Neural cell (in vitro differentiated cells): Measurements from ENCODE around the gene LSM12. TPM values are rescaled to one million over a fixed set of nuclear protein-coding genes. Genes with fewer than 3 reads are reported as not detected.

Experiments
- H2AFZ ChIP-seq: fragments of 200-600, 300-800 bp; sonication (generic), shearing (Covaris generic); 2 replicates; pipeline ENCODE4 v1.6.0; 2014; ENCODE audit warnings: low read depth, mild to moderate bottlenecking, antibody characterized with exemption, low read length, moderate library complexity
- H3F3A ChIP-seq: fragments of 200-600 bp; shearing (Covaris generic); 2 replicates; pipeline ENCODE4 v1.6.1; 2016; ENCODE audit warnings: mild to moderate bottlenecking, moderate library complexity, mixed read lengths, antibody characterized with exemption, low read length; ENCODE audit not compliant: insufficient read depth, poor library complexity, severe bottlenecking
- H3K27ac ChIP-seq: fragments of 200-600, 300-800 bp; sonication (generic), shearing (Covaris generic); 2 replicates; pipeline ENCODE4 v1.5.1; 2014; ENCODE audit warnings: mild to moderate bottlenecking, low read length, moderate library complexity
- H3K27me3 ChIP-seq: fragments of 300-800, 200-600 bp; sonication (generic), shearing (Covaris generic); 2 replicates; pipeline ENCODE4 v1.6.0; 2014; ENCODE audit warnings: mild to moderate bottlenecking, low read depth, low read length, moderate library complexity; ENCODE audit not compliant: insufficient read depth
- H3K36me3 ChIP-seq: fragments of 300-800, 200-600 bp; sonication (generic), shearing (Covaris generic); 2 replicates; pipeline ENCODE4 v1.5.1; 2014; ENCODE audit warnings: mild to moderate bottlenecking, antibody characterized with exemption, low read length, moderate library complexity; ENCODE audit not compliant: insufficient read depth
- H3K4me2 ChIP-seq: fragments of 300-800, 200-600 bp; sonication (generic), shearing (Covaris generic); 2 replicates; pipeline ENCODE4 v1.6.0; 2014; ENCODE audit warnings: mild to moderate bottlenecking, low read length
- H3K4me3 ChIP-seq: fragments of 300-800, 200-600 bp; sonication (generic), shearing (Covaris generic); 2 replicates; pipeline ENCODE4 v1.5.1; 2014; ENCODE audit warnings: mild to moderate bottlenecking, low read length, moderate library complexity
- H3K79me2 ChIP-seq: fragments of 200-600 bp; shearing (Covaris generic); replicated peaks from 2 replicates; pipeline ENCODE4 v1.6.0; 2014; ENCODE audit warnings: mild to moderate bottlenecking, low read length, moderate library complexity; ENCODE audit not compliant: insufficient read depth
- H3K9ac ChIP-seq: fragments of 300-800, 200-600 bp; sonication (generic), shearing (Covaris generic); 2 replicates; pipeline ENCODE4 v1.6.1; 2016; ENCODE audit warnings: mild to moderate bottlenecking, low read length, mixed read lengths
- H3K9me2 ChIP-seq: fragments of 200-600 bp; shearing (Covaris generic); 2 replicates; pipeline ENCODE4 v1.6.1; 2016; ENCODE audit warnings: mild to moderate bottlenecking, low read length, mixed read lengths; ENCODE audit not compliant: insufficient read depth
- H3K9me3 ChIP-seq: fragments of 200-600, 300-800 bp; sonication (generic), shearing (Covaris generic); 2 replicates; pipeline ENCODE4 v1.6.1; 2016; ENCODE audit warnings: mild to moderate bottlenecking, mixed run types, low read length, moderate library complexity, mixed read lengths
- H4K20me1 ChIP-seq: fragments of 200-600 bp; shearing (Covaris generic); 2 replicates; pipeline ENCODE4 v1.6.1; 2016; ENCODE audit warnings: mild to moderate bottlenecking, mixed run types; ENCODE audit not compliant: insufficient read depth
- EP300 ChIP-seq: fragments of 450-650 bp; conservative IDR thresholded peaks from 2 replicates; pipeline ENCODE4 v1.6.1; 2014; ENCODE audit warnings: antibody characterized with exemption, mild to moderate bottlenecking, moderate library complexity; ENCODE audit not compliant: poor library complexity, severe bottlenecking
- EZH2 ChIP-seq: fragments of 200-600, 300-800 bp; shearing (Covaris generic), sonication (generic); IDR thresholded peaks from 2 replicates; pipeline ENCODE4 v1.6.1; 2014; ENCODE audit warnings: antibody characterized with exemption, low read length, borderline replicate concordance, mild to moderate bottlenecking; ENCODE audit not compliant: insufficient read depth, poor library complexity, severe bottlenecking
- MXI1 ChIP-seq: fragments of 450-650 bp; conservative IDR thresholded peaks from 2 replicates; pipeline ENCODE4 v1.6.1; 2014; ENCODE audit warnings: antibody characterized with exemption, mild to moderate bottlenecking; ENCODE audit not compliant: poor library complexity, severe bottlenecking
- POLR2AphosphoS5 ChIP-seq: IDR thresholded peaks from 2 replicates; pipeline ENCODE4 v1.6.1; 2012
- RAD21 ChIP-seq: fragments of 450-650 bp; conservative IDR thresholded peaks from 2 replicates; pipeline ENCODE4 v1.6.1; 2014; ENCODE audit warnings: antibody characterized with exemption, mild to moderate bottlenecking, moderate library complexity
- SMC3 ChIP-seq: fragments of 450-650 bp; conservative IDR thresholded peaks from 2 replicates; pipeline ENCODE4 v1.6.1; 2014; ENCODE audit warnings: antibody characterized with exemption, mild to moderate bottlenecking, moderate library complexity; ENCODE audit not compliant: poor library complexity
- TAF1 ChIP-seq: IDR thresholded peaks from 2 replicates; pipeline ENCODE4 v1.6.1; 2012; ENCODE audit warnings: low read depth
- polyA plus RNA-seq: library from polyadenylated mRNA; depleted of rRNA; stranded (reverse); fragments of >200 nt; gene quantifications from 2 replicates; pipeline ENCODE4 v1.2.3, GENCODE V29; 2014
- TF ChIP-seq, protein P1 (sequence below): fragments of 450-650 bp; IDR thresholded peaks from 2 replicates; pipeline ENCODE4 v1.5.1; 2014; ENCODE audit warnings: antibody characterized with exemption, mild to moderate bottlenecking, moderate library complexity; ENCODE audit not compliant: poor library complexity, severe bottlenecking
- TF ChIP-seq, protein P2 (sequence below): IDR thresholded peaks from 2 replicates; pipeline ENCODE4 v1.6.1; 2012; ENCODE audit warnings: borderline replicate concordance

The LSM12 gene
- polyA plus RNA-seq, 1 donor from 2014 or later: 12.0 TPM

DNA sequence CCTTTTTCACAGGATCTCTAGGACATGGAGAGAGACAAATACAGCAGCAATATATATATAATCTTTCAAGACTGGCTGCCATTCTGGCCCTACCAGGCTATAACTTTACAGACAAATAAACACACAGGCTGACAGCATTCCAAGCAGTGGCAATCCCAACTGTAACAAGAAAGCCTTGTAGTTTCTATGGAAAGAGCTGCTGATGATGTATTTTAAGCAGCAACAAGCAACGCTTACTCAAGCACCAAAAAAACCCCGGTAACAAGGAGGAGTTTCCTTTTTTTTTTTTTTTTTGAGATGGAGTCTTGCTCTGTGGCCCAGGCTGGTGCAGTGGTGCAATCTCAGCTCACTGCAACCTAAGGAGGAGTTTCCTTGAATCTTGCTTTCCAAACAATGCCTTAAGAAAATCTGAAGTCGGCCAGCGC is 23.2 kb downstream of the LSM12 start:
- Histone ChIP-seq H3K9me2 (no peaks in the 10 kb centered on the region), H2AFZ (no peak overlapping the region), H3F3A (no peaks in the 10 kb centered on the region), H3K4me3 (no peak overlapping the region), H3K79me2 (peaks cover 8% of the 10 kb centered on the region), H3K36me3 (no peaks in the 10 kb centered on the region), H3K9ac (no peak overlapping the region), H4K20me1 (no peaks in the 10 kb centered on the region), H3K4me2 (no peak overlapping the region), H3K27ac (no peak overlapping the region), H3K27me3 (no peaks in the 10 kb centered on the region), H3K9me3 (no peaks in the 10 kb centered on the region)
- TF ChIP-seq, protein P1, sequence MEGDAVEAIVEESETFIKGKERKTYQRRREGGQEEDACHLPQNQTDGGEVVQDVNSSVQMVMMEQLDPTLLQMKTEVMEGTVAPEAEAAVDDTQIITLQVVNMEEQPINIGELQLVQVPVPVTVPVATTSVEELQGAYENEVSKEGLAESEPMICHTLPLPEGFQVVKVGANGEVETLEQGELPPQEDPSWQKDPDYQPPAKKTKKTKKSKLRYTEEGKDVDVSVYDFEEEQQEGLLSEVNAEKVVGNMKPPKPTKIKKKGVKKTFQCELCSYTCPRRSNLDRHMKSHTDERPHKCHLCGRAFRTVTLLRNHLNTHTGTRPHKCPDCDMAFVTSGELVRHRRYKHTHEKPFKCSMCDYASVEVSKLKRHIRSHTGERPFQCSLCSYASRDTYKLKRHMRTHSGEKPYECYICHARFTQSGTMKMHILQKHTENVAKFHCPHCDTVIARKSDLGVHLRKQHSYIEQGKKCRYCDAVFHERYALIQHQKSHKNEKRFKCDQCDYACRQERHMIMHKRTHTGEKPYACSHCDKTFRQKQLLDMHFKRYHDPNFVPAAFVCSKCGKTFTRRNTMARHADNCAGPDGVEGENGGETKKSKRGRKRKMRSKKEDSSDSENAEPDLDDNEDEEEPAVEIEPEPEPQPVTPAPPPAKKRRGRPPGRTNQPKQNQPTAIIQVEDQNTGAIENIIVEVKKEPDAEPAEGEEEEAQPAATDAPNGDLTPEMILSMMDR: no peak
- TF ChIP-seq MXI1: no peak
- no peak for TF ChIP-seq TAF1
- TF ChIP-seq POLR2AphosphoS5: no peak
- TF ChIP-seq, protein P2, sequence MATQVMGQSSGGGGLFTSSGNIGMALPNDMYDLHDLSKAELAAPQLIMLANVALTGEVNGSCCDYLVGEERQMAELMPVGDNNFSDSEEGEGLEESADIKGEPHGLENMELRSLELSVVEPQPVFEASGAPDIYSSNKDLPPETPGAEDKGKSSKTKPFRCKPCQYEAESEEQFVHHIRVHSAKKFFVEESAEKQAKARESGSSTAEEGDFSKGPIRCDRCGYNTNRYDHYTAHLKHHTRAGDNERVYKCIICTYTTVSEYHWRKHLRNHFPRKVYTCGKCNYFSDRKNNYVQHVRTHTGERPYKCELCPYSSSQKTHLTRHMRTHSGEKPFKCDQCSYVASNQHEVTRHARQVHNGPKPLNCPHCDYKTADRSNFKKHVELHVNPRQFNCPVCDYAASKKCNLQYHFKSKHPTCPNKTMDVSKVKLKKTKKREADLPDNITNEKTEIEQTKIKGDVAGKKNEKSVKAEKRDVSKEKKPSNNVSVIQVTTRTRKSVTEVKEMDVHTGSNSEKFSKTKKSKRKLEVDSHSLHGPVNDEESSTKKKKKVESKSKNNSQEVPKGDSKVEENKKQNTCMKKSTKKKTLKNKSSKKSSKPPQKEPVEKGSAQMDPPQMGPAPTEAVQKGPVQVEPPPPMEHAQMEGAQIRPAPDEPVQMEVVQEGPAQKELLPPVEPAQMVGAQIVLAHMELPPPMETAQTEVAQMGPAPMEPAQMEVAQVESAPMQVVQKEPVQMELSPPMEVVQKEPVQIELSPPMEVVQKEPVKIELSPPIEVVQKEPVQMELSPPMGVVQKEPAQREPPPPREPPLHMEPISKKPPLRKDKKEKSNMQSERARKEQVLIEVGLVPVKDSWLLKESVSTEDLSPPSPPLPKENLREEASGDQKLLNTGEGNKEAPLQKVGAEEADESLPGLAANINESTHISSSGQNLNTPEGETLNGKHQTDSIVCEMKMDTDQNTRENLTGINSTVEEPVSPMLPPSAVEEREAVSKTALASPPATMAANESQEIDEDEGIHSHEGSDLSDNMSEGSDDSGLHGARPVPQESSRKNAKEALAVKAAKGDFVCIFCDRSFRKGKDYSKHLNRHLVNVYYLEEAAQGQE: no peak
- no peak for TF ChIP-seq EZH2
- TF ChIP-seq EP300: no peak
- TF ChIP-seq RAD21: no peak

DNA sequence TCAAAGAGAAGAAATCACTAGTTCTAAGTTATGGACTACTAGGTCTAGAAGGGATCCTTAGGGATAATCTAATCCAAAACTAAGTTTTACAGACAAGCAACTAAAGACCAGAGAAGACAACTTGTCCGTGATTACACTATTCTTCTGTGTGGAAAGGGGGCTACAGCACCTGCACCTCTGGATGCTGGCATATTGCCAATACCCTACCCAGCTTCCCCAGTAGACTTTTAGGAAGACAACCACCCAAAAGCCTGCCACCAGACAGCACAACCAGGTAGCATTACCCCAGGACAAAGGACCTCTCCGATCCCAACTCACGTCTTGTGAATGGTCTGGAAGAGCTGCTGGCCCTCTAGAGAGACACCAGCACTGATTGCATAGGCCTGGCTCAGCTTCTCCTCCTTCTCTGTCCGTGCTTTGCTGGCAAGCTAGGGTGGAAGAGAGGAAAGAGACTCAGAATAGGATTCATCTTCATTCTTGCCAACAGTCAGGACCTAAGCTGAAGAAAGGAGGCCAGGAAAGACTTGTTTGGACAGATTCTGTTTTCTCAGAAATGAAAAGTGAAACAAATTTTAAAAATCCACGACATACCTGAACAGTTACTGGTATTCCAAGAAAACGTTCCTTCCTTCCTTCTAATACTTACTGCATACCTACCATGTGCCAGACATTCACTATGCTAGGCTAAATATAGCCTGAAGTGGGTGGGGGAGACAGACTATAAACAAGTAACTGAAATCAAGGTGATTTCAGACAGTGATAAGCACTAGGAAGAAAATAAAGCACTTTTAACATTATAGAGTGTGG is 26.4 kb downstream of the LSM12 start:
- Histone ChIP-seq H2AFZ (no peak overlapping the region), H3K36me3 (no peaks in the 10 kb centered on the region), H3K27me3 (no peaks in the 10 kb centered on the region), H3K9me3 (no peaks in the 10 kb centered on the region), H3K9me2 (no peaks in the 10 kb centered on the region), H3K79me2 (peaks cover 8% of the 10 kb centered on the region), H3K27ac (no peak overlapping the region), H3K4me3 (no peak overlapping the region), H4K20me1 (no peaks in the 10 kb centered on the region), H3F3A (no peaks in the 10 kb centered on the region), H3K4me2 (no peak overlapping the region), H3K9ac (no peak overlapping the region)
- TF ChIP-seq, protein P1: no peak
- TF ChIP-seq EZH2 (no peak), TAF1 (no peak), RAD21 (no peak), MXI1 (no peak), SMC3 (no peak), EP300 (no peak), POLR2AphosphoS5 (no peak)
- TF ChIP-seq, protein P2: no peak
